A549 (cell line): ENCODE measurements around the gene BICDL1.
A peak's percentile ranks its signal among the peaks of the same experiment; 100 is the strongest.

ENCODE experiments used
- CBX2 ChIP-seq: fragments of 200-600 bp; sonication (generic); IDR thresholded peaks from 2 replicates; pipeline ENCODE4 v1.6.1; 2016; ENCODE audit warnings: low read depth, mild to moderate bottlenecking, borderline replicate concordance
- CHD2 ChIP-seq: fragments of 150-350 bp; IDR thresholded peaks from 2 replicates; pipeline ENCODE4 v1.6.1; 2014; ENCODE audit warnings: low read length; ENCODE audit not compliant: partially characterized antibody
- E2F6 ChIP-seq: IDR thresholded peaks from 2 replicates; pipeline ENCODE4 v1.6.1; 2012; ENCODE audit warnings: low read depth, borderline replicate concordance
- EP300 ChIP-seq, 2 experiments: fragments of >200 bp; sonication (Bioruptor Twin); formaldehyde crosslinking; IDR thresholded peaks; 2 replicates in 1 of 2; 3 replicates in 1 of 2; pipeline ENCODE4 v1.6.1; 2016 to 2017
- MAX ChIP-seq: IDR thresholded peaks from 2 replicates; pipeline ENCODE4 v1.6.1; 2012
- PHF8 ChIP-seq: fragments of 200-600 bp; sonication (generic); IDR thresholded peaks from 2 replicates; pipeline ENCODE4 v1.6.1; 2016; ENCODE audit warnings: low read depth, mild to moderate bottlenecking, antibody characterized with exemption, moderate library complexity, borderline replicate concordance
- POLR2A ChIP-seq: IDR thresholded peaks from 2 replicates; pipeline ENCODE4 v1.6.1; 2012; ENCODE audit warnings: mild to moderate bottlenecking, low read length
- RCOR1 ChIP-seq: fragments of 150-350 bp; IDR thresholded peaks from 2 replicates; pipeline ENCODE4 v1.6.1; 2014; ENCODE audit warnings: antibody characterized with exemption, low read length, low read depth
- RFX5 ChIP-seq: fragments of 450-650 bp; IDR thresholded peaks from 2 replicates; pipeline ENCODE4 v1.7.1; 2014; ENCODE audit warnings: antibody characterized with exemption, mild to moderate bottlenecking, moderate library complexity
- SMC3 ChIP-seq: fragments of >200 bp; sonication (Bioruptor Twin); formaldehyde crosslinking; IDR thresholded peaks from 3 replicates; pipeline ENCODE4 v1.6.1; 2018; ENCODE audit warnings: inconsistent platforms
- USF2 ChIP-seq: fragments of 450-650 bp; IDR thresholded peaks from 2 replicates; pipeline ENCODE4 v1.6.1; 2014; ENCODE audit warnings: antibody characterized with exemption
- TF ChIP-seq, protein P1 (sequence below): fragments of >200 bp; sonication (Bioruptor Twin); formaldehyde crosslinking; IDR thresholded peaks from 3 replicates; pipeline ENCODE4 v1.5.1; 2016

DNA sequence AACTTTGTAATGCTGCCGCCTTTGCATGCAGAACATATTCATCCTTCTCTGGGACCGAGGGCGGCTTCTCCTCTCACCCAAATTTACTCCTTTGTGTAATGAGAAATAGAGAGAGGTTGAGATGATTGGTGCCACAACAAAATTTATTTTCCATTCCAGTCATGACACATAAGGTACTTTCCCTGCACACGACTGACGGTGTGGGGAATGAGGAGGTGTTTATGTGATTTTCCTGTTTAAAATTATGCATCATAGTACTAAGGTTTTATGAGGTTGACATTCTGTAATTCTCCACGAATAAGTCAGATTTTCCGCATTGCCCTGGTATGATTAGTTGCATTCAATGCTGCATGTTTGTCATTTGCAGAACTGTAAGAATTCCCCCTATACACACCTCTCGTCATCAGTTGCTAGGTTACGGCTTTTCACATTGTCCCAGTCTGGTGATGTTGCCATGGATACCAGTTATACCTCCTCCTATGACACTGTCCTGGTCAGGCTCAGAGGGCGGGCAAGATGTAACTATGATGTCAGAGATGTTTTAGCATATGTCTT lies 23.1 kb downstream of the BICDL1 start:
- TF ChIP-seq CBX2 (no peak), PHF8 (no peak), E2F6 (no peak), POLR2A (no peak), RCOR1 (no peak), MAX (no peak), SMC3 (no peak), CHD2 (no peak), RFX5 (peak; percentile 95), EP300 (IDR thresholded peaks at IDR 0.05) (no peak), USF2 (no peak)
- TF ChIP-seq, protein P1, sequence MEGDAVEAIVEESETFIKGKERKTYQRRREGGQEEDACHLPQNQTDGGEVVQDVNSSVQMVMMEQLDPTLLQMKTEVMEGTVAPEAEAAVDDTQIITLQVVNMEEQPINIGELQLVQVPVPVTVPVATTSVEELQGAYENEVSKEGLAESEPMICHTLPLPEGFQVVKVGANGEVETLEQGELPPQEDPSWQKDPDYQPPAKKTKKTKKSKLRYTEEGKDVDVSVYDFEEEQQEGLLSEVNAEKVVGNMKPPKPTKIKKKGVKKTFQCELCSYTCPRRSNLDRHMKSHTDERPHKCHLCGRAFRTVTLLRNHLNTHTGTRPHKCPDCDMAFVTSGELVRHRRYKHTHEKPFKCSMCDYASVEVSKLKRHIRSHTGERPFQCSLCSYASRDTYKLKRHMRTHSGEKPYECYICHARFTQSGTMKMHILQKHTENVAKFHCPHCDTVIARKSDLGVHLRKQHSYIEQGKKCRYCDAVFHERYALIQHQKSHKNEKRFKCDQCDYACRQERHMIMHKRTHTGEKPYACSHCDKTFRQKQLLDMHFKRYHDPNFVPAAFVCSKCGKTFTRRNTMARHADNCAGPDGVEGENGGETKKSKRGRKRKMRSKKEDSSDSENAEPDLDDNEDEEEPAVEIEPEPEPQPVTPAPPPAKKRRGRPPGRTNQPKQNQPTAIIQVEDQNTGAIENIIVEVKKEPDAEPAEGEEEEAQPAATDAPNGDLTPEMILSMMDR, result no peak
